GM21381 (cell line): ENCODE results near the gene PARVB.

Source experiments
- ATAC-seq: cut with Tn5 transposase; IDR thresholded peaks from one replicate; pipeline ENCODE4 v1.9.1; 2021; ENCODE audit warnings: mild to moderate bottlenecking, moderate library complexity; ENCODE audit not compliant: unreplicated experiment

PARVB gene

DNA sequence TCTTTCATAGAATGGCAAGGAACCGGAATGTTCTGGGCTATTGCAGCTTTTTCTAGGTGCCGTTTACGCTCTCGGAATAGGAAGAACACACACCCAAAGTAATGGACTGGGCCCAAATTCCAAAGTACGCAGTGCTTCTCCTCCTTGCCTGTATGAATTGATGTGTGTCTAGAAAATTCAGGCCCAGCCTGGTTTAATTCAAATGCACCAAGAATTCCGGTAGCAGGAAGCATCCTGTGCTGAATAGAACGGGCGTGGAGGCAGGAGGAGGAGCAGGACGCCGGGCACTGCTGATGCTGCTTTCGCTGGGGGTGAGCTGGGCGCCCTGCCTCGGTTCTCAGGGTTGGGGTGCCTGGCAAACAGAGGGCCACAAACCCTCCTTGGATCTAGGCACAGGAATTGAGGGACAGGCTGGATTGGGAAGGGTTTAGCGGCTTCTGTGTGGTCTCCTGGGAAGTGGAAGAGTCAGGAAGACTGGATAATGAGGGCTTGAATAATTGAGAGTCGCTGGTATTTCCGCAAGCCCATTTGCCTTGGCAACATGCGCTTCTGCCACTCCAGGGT, 2.0 kb downstream of the PARVB start:
- no peak for ATAC-seq

DNA sequence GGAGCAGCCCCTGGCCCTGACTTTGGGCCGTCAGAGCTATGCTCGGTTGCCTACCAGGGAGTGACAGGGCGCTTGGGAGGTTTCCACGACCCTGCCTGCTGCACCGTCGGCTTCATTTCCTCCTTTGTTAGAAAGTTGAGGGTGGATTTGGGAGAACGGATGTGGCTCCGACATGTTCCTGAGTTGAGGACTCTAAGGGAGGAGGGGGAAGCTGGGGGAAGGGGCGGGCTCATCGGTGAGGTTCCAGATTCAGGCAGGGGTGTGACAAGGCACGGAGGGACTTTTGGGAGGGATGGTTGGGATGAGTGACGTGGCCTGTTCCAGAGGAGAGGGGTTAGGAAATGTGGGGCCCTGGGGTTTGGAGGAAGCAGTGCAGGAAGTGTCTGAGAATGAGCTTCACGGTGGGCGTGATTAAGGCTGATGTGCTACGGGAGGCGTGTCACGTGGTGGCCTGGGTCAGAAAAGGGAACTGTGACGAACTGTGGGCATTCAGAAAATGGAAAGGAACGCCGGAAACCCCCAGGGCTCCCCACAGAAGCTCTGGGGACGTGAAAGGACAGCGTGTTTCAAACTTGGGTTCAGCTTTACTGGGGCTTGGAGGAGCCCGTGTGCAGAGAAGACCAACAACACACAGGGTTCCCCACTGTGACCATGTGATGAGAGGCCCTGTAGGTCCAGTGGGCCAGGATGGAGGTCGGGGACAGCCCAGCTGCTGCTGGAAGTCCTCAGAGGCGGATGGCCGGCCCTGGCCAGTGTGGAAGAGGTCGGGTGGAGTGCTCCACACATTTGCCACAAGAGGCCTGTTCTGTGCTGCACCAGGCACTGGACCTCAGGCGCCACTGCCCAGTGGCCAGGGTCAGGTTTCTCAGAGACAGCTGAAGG, 2.8 kb downstream of the PARVB start:
- peak; percentile 37 for ATAC-seq

DNA sequence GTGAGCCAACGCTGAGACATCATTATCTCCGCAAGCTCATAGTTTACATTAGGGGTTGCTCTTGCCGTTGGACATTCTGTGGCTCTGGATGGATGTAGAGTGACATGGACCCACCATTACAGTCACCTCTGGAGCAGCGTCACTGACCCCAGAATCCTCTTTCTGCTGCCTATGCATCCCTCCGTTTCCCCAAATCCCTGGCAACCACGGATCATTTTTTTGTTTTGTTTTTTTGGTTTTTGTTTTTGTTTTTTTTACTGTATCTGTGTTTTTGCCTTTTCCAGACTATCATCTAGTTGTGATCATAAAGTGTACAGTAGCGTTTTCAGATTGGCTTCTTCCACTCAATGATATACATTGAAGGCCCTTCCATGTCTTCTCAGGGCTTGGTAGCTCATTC, 4.0 kb downstream of the PARVB start:
- ATAC-seq: no peak

DNA sequence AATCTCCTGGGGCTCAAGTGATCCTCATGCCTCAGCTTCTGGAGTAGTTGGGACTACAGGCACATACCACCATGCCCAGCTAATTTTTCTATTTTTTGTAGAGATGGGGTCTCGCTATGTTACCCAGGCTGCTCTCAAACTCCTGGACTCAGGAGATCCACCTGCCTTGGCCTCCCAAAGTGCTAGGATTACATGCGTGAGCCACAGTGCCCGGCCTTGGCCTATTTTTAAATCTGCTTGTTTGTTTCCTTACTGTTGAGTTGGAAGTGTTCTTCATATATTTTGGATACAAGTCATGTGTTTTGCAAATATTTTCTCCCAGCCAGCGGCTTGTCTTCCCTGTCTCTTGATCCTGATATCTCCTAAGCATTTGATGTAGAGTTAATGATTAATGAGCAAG, 5.0 kb downstream of the PARVB start:
- no peak for ATAC-seq

DNA sequence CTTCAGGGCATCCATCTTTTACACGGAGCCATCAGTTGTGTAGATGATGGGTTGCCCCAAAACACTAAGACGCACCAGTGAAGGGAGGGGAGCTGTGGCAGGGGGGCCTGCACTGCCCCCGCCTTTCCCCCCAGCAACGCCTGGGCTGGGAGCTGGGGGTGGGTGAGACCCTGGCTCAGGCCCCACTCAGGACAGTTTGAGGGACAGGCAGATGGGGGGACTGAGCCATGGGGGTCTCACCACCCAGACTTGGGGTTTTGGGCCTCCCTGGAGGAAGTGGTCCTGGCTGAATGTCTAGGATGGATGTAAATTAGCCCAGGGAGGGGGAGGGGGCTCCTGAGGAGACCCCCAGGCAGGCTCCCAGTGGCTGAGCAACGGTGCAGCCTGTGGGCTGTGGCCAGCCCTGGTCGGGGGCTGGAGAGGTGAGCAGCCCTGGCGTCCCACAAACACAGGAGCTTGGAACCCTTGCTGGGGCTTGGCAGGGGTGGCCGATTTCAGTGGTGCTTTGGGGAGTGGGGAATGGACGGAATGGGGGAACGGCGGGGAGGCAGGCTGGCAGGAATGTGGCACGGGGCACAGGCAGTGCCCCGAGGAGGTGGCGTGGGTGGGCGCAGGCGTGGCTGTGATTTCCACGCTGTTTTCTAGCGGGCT, 6.1 kb downstream of the PARVB start:
- no peak for ATAC-seq

DNA sequence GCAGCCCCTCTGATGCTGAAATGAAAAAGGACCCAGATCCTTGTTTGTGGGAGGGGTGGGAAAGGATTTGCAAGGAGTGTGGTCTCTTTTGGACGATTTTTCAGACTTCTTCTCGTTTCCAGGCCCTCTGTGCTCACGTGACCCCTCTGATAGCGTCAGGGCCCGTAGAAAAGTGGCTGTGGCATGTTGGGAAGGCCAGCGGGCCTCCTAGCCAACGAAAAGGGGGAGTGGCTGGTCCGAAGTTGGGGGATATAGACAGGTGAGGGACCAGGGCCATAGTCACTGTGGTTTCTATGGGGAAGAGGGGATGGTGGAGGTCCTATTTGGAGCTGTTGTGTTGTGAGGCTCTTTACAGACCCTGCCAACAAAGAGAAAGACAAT, 6.6 kb downstream of the PARVB start:
- no peak for ATAC-seq

DNA sequence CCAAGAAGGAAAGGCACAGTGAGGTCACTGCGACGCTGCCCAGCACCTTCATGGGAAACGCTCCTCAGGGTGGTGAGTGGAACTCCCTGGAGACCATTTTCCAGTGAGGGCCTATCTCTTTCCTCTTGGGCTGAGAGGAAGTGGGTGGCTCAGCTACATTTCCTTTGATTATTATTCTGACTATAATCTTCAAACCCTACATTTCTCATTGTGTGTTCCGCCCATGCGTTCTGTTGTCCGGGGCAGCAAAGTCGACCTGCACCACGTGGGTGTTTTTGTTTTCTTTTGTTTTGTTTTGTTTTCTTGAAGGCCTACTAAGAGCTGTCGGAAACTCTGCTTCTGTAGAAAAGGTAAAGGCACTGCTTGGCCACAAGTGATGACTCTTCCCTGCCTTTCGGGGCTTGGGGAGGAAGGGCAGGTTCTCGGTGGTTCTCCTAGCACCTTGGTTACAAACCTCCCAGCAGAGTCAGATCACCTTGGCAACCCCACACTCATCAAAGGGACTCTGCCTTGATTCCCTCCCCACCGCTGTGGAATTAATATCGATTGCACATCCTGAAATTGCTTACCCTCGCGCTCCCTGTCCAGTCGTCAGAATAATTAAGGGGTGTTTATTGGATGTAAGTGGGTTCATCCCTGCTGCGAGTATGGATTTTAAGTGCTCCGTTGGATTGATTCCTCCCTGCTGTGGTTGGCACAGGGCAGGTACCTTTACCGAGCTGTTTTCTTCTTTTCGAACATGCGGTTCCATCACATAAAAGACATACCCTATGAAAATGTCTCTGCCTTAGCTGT, 7.3 kb downstream of the PARVB start:
- no peak for ATAC-seq

DNA sequence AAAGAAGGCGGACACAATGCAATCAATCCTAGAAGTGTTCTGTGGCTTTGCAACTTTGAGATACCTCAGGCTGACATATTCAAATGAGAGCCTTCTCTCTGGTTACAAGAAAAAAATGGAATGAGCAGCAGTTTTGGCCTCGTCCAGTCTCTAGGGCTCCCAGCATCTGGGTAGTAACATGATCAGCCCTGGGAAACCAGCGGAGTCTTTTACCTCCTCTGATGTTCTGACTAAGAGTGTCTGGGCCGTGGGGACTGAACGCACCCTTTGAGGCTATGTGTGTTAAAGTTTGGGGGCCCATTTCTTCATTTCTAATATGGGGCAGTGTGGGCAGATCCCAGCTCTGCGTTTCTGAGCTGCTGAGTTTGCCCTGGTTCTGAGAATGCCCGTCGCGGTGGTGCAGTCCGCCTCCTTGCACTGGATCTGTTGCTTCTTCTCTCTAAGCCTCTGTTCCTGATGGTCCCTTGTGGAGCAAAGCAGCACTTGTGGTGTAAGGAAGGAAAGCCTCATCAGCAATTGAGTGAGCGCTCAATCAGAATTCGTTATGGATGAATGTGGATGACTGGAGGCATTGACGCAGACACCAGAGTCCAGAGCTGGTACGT, 8.1 kb downstream of the PARVB start:
- ATAC-seq: no peak

DNA sequence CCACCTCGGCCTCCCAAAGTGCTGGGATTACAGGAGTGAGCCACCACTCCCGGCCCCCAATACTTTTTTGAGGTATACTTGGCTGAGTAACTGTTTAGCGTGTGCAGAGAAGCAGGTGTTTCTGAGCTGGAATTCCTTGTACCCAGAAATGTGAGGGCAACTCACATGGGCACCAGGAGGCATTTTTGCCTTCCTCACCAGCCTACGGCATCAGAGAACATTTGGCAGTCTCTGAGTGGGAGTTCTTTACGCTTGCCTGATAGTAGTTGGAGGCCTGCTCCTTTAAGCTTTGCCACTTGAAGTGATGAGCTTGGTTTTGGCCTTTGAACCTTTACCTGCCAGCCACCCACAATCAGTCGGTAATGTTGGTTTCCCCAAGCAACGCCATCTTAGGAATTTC, 9.2 kb downstream of the PARVB start:
- no peak for ATAC-seq

DNA sequence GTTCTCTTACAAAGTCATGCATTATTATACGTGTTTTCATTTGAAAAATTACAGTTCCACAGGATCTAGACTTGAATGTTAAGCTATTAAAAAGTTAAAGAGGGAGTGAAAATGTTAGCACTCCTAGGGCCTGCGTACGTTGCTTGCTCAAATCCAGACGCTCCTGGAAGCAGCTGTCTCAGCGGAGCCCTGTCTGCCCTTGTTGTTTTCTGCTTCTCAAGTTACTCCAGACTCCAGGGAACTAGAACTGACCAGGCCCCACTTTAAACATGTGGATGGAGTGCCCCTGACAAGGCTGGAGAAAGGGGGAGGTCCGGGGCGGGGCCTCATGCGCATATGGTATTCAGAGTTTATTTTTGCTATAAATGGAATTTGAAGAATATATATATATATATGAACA, 9.6 kb downstream of the PARVB start:
- no peak for ATAC-seq

DNA sequence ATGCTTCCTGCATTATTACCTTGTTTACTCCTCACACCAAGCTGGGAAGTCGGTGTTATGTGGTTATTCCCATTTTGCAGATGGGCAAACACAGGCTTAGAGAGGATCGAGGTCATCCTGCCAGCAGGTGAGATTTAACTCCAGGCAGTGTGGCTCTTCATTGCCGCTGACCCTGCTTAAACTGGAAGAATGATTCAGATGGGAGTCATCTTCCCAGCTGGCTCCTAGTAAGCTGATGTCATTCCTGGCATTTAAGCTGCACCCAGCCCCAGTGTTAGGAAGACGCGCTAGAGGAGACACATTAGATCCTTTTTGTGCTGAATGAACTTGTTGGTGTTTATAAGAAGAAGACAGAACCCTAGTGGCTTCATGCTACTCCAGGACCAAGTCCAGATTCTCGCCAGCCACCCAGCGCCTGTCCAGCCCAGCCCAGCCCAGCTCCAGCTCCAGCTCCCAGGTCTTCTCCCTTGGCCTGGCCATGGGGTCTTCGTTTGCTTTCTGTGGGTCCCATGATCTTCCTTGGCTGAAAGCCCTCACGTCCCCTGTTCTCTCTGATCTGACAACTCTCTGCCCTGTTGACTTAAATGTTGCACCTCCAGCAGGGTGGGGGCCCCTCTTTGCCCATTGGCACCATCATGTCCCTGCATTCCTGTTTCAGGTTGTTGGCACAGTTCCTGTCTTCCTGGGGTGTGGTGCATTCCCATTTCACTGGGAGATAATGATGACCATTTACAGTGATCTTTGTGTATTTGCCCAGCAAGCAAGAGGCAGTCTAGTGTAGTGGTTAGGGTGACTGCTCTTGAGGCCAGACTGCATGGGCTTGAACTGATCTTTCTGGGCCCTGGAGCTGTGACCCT, 13.6 kb downstream of the PARVB start:
- no peak for ATAC-seq

DNA sequence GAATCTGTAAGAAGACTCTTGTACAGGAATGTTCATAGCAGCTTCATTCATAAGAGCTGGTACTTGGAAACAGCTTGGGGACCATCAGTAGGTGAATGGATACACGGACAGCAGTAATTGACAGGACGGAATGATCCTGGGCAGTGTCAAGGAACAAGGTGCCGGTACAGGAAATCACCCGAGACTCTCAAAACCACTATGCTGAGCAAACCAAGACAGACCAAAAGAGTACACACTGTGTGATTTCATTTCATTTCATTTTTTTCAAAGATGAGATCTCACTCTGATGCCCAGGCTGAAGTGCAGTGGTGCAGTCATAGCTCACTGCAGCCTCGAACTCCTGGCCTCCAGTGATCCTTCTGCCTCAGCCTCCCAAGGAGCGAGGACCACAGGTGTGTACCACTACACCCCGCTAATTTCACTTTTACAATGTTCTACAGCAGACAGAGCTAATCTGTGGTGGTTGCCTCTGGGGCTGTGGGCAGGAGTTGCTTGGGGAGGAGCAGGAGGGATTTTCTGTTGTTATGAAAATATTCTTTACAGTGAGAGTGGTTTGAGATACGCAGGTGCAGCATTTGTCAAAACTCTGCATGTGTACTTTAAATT, 15.6 kb downstream of the PARVB start:
- ATAC-seq: no peak

DNA sequence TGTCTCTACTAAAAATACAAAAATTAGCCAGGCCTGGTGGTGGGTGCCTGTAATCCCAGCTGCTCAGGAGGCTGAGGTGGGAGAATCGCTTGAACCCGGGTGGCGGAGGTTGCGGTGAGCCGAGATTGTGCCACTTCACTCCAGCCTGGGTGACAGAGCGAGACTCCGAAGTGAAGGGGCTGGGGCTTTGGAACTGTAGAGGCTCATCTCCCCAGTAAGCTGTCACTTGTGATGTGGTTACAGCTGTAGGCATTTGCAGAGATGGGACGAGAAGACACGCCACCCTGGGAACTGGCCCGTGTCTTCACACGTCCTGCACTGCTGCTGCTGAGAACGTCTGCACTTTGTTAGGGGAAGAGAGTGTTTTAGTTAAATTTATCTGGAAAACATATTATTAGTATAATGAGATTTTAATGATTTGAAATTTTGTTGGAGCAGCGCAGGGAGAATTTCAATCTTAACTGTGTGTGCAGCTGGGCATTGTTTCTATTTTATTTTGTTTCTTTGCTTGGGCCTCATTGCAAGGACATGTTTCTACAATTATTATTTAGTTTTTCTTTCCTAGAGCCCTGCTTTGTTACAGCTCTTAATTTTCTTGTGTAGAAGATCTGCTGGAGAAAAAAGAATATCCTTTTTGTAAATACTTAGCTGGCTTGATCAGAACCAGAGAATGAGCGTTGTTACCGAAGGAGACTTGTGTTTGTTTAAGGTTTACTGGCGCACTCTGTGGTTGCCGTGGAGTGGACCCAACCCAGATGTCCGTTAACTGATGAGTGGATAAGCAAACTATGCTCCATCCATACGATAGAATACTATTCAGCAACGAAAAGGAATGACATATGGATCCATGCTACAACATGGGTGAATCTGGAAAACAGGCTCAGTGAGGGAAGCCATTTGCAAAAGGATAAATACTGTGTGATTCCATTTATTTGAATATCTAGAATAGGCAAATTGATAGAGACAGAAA, 18.4 kb downstream of the PARVB start:
- peak; percentile 47 for ATAC-seq

DNA sequence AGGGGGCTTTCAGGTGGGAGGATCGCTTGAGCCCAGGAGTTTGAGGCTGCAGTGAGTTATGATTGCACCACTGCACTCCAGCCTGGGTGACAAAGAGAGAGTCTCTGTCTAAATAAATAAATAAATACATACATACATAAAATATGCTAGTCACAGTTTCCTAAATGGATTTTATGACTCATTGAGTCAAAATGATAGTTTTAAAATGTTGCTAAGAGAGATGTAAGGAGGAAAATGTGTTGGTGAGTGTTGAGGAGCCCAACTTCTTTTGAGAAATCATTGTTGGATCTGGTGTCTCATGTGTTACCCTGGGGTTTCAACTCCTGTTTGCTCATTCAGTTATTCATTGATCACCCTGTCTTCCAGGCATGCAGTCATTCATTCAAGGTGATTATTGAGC, 21.0 kb downstream of the PARVB start:
- no peak for ATAC-seq

DNA sequence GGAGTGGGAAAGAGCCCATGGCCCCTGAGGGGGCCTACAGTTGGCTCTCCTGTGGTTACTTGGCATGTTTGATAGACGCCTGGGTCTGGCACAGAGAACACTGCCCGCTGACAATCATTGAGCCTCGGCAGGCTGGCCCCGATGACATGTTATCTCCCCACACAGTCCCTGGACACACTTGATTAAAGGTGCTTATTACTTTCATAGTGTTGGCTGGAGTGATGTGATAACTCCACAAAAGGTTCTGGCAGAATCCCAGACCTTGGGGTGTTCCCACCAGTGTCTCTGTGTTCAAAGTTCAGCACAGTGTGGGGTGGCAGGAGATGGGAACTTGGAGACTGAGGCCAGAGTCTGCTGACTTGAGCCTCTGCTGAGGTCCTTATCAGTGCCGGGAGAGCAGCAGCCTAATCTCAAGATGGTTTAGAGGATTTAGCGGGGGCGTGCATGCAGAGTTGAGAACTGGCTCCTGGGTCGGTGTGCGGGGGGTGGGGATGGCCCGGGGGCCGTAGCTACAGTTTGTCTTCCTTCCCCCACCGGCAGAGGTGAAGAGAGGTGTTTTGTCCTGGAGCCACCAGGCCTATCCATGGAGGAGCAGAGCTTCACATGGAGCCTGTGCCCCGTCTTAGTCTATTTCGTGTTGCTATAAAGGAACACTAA, 22.5 kb downstream of the PARVB start:
- no peak for ATAC-seq

DNA sequence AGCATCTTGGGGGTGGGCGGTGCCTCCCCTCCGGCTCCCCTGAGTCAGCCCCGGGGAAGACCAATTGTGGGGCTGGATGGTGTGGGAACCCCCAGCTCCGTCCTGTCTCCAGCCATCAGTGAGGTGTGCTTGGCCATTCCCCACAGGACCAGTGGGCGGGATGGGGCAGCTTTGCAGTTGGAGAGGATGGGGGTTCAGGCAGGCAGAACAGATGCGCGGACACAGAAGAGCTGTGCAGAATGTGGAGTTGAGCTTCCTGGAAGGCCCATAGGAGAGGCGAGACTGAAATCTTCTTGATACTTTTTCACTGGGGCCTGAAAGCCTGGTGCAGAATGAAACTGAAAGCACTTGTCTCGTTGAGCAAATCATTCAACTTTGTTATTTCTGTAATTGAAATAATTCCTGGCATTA, 23.8 kb downstream of the PARVB start:
- no peak for ATAC-seq

DNA sequence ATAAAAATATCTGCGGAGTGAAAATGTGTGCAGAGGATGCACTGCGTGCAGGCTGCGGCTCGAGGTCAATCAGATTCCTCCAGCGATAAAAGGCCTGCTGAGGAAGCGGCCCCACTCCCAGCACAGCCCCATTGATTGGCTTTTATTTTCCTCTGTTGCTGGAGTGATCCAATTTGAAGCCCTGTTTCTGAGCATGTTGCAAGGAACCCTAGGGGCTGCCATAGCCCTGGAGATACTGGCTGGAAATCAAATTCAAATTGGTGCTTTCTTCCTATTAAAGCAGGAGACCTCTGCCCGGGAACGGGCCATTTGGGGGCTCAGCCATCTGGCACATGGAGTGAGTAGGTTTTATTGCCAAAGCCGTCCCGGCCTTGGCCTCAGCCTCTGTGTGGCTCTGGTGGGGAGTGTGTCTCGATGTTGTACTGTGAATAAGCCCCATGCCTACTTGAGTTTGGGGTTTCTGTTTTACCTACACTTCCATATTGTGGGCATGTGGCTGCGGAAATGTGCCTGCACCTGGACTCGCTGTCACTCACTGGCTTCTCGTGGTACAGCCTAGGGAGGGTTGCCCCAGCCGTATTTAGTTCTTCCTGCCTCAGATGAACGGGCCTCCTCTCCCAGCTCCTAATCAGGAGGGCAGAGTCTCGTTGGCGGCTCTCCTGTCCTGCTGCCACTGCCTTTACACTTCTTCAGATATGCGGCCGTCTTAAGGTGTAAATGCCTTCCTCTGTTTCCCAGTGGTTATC, 25.6 kb downstream of the PARVB start:
- no peak for ATAC-seq
